HuH-7 (cell line): ENCODE measurements around the gene B3GALT4.

Experiments used
- DNase-seq: peaks from one replicate; pipeline ENCODE4 v3.0.0; 2011; ENCODE audit warnings: low spot score

B3GALT4 gene

DNA sequence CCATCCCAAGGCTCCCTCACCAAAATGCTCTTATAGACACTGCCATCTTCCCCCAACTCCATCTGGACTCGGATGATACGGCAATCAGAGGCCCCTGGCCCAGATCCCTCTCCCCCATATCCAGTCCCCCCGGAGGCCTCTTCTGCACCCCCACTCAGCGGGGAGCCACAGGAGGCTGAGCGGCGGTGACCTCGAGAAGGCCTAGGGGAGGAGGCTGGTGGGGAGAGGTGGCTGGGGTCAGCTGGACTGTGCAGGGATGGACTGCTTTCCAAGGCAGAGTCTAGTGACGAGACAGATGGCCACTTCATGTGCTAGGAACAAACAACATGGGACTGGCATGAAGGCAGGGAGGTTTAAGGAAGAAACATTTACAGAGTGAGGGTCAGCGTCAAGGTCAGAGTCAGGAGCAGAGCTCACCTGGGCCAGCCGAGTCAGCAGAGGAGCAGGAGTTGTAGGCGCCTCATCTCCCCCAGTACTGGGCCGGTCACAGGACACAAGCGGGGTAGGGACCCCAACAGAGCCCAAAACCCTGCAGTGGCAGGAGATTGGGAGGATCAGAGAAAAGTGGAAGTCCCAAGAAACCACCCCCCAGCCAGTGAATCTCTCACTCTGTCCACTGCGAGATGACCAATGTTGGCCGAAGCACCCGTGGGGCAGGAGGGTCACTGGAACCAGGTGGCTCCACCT lies 16.2 kb downstream of the B3GALT4 start:
- DNase-seq, result no peak

DNA sequence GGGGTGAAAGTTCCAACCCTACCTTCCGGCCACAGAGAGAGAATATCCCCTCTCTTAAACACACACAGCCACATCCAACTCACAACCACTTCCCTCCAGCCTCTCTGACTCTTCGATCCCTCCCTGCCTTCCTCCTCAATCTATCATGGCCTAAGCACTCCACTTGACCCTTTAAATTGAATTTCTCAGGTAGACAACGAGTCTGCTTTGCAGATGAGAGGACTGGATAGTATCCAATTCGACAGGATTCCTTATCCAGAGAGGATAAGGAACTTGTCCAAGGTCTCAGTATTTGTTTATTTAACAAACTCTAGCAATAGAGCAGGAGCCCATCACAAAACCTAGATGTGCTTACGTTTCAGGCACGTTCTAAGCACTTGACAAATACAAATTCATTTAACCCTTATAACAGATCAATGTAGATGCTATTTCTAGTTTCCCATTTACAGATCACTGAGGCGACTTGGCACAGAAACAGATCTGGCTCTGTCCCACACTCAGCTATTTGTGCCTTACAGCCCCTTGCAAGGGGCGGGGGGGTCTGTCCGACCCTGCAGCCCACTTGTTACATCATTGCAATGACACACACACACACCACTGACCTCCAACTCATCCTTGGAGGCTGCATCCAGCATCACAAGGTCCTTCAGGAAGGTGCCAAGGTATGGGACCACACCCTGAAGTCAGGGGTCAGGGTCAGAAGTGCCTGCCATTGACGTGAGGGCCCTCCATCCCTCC lies 17.3 kb downstream of the B3GALT4 start:
- DNase-seq, result no peak

DNA sequence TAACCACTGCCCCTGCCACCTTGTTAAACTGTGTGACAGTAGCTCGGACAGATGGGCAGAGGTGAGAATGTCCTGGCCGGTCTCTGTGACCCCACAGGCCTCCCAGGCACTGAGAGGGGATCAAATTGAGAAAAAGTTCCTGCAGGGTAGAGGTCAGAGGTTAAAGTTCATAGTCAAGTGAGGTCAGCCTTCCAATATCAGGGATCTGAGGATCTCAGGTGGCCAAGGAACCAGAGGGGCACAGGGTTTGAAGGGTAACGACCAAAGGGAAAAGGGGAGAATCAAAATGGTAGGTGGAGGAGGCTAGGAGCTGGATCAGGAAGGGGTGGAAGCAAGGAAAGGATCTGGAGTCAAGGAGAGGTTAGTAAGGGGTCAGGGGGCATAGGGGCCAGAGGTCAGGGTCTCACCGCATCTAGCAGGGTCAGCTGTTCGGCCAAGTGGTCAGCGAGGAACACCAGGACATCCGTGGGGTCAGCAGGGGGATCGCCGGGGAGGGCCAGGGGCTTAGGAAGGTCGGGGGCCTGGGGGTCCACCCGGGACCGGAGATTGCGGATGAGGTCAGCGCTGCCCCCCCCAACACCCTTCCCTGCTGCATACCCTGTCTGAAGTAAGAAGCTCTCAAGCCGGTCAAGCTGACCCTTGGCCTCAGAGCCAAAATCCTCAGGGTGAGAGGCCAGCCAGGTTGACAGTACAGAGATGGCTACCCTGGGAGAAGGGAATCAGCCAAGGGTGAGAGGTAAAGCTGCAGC lies 18.9 kb downstream of the B3GALT4 start:
- DNase-seq, result no peak

DNA sequence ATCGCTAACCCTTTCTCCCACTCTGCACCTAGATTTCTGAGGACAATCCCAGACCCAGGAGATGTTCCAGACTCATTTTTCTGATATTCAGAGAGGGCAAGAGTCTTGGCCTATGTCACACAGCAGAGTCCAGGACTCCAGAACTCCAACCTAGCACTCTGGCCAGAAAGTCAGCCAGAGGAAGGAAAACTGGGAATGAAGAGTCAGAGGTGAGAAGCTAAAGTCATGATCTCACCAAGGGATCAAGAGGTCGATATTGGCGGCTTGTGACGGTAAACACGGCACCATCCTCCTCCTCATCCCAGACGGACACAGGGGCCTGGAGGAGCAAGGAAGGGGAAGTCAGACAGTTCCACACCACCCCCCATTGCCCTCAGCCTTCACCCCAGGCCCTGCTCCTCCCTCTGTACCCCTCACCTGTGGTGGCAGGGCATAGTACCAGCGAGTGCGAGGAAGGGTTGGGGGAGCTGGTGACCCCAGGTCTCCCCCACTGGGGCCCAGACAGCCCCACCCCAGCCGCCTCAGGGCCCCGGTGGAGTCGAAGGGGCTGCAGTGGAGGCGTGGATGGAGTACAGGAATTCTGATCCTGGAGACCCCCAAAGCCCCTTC lies 20.0 kb downstream of the B3GALT4 start:
- DNase-seq, result no peak

DNA sequence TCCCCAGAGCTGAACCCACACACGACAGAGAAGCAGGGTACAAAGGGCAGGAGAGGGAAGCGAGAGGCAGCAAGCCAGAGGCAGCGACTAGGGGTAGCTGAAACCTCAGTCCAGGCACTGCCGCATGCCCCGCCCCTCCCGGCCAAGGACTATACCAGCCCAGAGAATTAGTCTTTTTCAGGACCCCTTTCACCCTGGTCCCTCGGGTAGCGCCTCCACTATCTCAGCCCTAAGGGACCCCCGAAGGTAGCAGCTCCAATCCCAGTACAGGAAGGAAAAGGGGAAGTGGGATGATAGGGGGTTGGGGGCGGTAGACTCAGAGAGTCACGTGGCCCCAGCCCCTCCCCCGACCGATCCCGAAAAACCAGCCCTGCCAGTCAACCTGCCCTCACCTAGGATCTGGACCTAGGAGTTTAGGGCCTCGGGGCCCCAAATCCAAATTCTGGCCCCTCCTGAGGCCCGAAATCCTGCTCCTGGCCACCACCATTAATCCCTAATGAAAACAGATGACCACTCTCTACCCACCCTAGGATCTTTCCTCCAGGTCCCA lies 20.6 kb downstream of the B3GALT4 start:
- DNase-seq, result peak; percentile 47

DNA sequence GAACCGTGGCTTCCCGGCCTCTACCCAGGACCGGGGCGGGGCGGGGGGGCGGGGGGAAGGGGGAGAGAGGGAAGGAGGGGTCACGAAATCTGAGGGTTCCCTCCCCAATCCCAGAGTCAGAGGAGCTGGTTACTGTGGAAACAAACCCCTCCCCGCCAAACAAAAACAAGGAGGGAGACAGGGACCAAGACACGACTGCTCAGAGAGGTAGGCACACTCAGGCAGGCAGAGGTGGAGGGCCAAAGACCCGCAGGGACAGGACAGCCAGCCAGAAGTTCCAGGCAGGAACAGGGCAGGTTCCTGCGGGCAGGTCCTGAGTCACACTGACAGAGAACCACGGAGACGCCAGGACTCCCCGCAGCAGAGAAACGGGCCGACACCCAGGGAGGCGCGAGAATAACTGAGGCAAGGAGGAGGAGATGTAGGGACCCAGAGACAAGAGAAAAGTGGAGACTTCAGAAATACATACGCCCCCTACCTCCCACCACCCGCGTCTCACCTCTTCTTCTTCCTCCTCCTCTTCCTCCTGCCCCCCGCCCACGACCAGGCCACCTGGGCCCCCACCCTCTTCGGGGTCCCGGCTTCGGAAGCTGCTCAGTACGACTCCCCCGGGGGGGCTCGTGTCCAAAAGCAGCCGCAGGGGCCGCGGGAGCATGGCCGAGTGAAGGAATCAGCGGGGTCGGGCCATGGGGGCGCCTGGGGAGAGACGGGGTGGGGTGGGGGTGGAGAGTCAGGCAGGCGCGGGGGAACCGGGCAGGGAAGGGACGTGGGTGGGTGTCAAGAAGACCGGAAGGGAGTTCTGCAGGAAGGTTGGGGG lies 21.2 kb downstream of the B3GALT4 start:
- peak; percentile 51 for DNase-seq

DNA sequence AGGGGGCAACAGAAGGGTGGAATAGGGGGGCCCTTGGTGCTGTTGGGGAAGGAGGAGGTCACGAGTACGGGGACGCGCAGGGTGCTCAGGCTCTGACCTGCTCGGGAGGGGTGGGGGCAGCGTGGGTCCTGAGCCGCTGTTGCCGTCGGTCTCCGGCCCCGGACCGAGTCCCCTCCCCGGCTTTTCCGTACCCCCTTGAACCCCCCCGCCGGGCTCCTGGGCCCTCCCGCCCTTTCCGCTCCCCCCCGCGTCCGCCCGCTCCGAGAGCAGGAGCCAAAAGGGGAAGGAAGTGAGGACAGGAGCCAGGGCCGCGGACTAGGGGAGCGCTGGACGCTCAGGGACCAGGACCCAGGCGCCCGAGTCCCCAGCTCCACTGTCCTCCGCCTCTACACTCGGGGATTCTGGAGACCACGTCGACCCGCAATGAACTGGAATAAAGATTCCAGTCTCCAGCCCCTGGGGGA lies 21.9 kb downstream of the B3GALT4 start, which contains the start of gene RGL2:
TSS of gene RGL2 (minus strand) at position 170 of the 464 bp plus-strand sequence. CDS start 332 bp downstream, outside the sequence.
- DNase-seq, result peak; percentile 14

DNA sequence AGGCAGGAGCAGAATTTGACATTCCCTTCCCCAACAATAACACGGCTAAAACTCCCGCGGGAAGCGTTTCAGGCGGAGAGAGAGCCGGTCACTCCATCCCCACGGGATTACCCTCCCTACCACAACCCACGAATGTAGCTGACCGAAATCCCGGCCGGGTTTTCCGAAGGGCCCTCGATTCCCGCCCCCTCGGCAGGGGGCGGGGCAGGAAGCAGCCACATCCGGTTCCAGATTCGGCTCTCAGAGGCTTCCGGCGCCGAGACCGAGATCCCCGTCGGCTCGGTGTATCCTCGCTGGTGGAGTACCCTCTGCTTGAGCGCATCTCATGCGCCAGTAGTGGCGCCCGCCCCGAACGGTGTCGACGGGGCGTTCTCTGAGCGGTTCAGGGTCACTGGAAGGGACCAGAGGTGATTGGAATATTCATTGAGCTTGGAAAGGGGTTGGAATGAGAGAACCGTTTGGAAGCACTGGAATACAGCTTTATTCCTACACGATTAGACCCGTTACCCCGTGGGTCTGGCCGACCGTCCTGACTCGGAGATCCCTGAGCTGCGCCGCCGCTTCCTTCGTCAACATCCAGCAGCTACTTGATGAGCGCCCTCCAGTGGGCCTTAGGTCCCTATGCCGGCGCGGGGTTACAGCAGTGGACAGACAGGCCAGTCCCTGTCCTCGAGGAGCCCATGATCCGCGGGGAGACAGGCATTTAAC lies 22.5 kb downstream of the B3GALT4 start:
- peak; percentile 78 for DNase-seq

DNA sequence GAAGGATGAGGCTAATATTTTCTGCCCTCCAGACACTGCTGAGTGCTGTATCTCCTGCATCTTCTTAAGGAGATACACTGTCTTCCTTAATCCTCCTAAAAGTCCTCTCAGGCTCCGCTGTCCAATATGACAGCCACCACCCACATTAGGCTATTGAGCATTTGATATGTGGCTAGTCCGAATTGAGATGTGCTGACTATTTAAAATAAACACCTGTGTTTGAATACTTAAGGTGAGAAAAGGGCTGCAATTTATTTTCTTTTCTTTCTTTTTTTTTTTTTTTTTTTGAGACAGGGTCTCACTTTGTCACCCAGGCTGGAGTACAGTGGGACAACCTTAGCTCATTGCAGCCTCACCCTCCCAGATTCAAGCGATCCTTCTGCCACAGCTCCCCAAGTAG lies 25.0 kb downstream of the B3GALT4 start:
- DNase-seq, result no peak

DNA sequence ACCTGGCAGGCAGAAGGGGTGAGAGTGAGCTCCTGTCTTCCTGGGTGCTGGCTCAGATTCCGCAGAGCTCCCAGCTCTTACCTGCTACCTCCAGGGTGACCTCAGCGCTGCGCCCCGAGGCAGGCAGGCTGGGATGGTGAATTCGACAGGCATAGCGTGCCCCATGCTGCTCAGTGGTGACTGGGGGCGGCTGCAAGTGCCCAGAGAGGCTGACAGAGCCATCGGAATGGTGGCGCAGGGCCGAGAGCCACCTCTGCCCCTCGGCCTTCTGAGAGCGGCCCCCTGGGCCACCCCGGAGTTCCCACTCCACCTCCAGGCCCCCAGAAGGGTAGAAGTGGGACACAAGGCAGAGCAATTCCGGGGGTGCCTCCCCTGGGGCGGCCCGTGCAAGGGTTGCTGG lies 27.3 kb downstream of the B3GALT4 start:
- no peak for DNase-seq

DNA sequence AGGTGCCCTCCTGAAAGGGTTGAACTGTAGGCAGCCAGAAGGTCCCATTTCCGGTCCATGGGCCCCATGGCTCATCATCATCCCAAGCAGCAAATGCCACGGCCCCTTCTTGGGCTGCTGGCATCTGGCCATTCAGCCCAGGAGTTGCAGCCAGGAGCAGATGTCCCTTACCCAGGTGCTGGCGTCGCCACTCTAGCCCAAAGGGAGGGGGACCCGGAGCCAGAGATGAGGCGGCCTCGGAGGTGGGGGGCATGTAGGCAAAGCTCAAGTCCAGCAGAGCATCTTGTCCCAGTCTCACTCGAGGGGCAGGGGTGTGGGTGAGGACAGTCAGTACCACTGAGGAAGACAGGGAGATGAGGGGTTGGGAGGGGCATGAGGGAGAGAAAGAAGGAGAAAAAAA lies 28.1 kb downstream of the B3GALT4 start:
- DNase-seq, result no peak

DNA sequence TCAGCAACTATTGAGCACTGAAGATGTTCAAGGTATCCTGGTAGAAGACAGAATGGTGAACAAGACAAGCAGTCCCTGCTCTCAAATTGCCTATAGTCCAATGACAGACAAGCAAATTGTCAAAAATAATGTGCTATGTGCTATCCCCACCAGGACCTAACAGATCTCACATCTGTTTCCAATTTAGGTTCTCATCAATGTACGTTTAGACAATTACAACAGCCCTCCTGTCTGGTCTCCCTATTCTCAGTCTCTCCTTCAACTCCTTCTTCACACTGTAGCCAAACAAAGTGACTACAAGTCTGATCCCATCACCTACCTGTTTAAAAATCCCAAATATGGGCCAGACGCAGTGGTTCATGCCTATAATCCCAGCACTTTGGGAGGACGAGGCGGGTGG lies 29.4 kb downstream of the B3GALT4 start:
- no peak for DNase-seq

DNA sequence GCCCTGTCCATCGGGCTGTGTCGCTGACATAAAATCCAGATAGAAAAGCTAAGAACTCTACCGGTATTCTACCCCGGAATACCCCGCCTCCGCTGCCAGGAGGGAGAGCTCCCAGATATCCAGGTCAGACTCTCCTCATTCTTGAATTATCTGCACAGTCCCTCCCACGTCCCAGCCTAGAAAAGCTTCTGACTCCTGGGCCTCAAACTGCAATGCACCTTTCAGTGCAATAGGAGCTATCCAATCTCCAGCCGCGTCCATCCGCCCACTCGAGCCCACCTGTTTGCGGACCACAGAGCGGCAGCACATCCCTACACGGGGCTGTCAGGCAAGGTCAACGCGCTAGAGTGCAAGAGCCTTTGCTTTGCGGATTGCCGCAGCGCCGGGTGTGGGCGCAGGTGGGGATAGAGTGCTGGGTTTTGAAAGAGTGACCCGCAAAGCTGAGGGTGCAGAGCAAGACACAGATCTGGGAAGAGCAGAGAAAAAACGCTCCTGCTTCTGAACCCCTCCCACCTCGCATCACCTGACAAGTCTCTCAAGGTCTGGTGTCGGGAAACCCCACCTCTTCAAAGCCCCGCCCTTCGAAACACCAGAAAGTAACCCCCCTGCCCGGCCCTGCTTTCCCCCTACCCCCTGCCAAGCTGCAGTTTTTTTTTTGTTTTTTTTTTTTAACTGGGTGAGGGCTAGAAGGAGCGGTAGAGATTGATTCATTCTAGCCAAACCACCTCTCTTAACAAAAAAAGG lies 35.6 kb downstream of the B3GALT4 start:
- peak; percentile 78 for DNase-seq

DNA sequence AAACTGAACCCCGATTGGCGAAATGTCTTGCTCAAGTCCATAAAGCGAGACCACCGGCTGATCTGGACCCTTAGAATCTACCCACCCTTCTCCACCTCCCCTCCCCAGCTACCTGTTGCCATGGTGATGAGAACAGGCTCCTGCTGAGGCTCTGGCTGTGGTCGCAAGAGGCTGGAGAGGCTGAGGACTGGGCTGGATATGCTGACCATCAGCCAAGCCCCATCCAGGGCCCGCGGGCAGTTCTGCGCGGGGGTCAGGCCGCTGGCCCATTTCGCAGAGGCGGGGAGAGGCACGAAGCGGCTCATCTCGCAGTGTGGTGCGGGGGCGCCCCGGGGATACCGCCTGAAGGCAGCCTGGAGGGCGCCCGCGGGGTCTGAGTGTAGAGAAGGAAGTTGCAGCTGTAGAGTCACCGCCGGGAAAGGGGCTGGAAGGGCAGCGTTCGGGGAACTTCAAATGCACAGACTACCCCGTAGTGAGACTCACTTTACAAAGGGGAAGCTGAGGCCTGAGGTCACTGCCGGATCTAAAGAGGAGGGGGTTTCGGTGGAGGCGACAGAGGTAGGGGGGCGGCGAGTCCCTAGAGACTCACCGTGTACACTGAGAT lies 36.3 kb downstream of the B3GALT4 start:
- peak; percentile 30 for DNase-seq

DNA sequence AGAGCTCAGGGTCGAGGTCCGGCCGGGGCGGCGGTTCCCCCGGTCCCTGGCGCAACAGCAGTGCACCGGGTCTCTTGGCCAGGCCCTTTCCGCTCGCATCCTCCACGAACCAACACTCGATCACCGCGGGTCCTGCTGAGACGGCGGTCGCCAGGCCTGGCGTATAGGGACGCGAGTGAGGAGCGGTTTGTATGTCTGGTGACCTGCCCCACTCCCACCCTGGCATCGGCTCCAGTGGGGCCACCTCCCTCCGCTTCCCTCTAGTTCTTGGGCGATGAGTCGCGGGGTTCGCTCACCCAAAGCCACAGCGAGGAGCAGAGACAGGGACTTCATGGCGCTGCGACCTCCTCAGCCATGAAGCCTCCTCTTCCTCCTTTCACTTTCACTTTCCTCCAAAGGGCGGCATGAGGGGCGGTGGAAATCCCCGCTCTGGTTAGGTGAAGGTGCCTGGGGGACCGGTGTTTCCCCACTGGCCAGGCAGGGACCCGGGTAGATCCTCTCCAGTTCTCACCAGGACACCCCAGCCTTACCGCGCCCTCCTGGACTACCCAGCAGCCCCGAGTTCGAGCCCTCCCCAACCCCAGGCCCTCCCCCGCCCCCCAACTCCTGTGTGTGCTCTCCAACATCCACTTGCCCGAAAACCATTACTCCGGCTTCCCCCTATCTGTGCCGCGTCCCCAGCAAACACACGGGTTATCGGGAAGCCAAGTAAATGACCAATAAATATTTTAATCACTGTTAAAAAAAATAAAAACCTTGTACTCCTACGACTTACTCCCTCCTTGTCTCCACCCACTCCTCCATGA lies 37.0 kb downstream of the B3GALT4 start, which contains the start of gene TAPBP:
TSS of gene TAPBP (minus strand) at position 370 of the 806 bp plus-strand sequence. CDS start at position 333, 37 bp downstream.
- DNase-seq, result peak; percentile 53

DNA sequence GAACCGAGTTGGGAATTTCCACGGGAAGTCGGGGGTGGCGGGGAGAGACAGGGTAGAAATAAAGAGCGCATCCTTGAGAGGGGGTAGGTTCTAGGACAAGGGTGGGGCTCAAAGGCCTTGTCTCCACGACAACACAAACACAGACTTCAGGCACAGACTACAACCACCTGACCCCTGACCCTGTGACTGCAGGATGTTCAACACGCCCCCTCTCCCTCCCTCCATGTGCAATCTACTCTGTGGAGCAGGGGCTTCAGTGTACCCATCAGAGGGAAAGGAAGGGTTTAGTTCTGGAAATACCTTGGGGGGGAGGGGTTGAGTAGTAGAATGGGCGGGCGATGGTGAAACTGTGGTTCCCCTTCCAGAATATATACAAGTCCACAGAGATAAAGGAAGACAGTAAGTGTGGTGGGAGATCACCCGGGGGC lies 37.6 kb downstream of the B3GALT4 start:
- DNase-seq, result peak; percentile 61

DNA sequence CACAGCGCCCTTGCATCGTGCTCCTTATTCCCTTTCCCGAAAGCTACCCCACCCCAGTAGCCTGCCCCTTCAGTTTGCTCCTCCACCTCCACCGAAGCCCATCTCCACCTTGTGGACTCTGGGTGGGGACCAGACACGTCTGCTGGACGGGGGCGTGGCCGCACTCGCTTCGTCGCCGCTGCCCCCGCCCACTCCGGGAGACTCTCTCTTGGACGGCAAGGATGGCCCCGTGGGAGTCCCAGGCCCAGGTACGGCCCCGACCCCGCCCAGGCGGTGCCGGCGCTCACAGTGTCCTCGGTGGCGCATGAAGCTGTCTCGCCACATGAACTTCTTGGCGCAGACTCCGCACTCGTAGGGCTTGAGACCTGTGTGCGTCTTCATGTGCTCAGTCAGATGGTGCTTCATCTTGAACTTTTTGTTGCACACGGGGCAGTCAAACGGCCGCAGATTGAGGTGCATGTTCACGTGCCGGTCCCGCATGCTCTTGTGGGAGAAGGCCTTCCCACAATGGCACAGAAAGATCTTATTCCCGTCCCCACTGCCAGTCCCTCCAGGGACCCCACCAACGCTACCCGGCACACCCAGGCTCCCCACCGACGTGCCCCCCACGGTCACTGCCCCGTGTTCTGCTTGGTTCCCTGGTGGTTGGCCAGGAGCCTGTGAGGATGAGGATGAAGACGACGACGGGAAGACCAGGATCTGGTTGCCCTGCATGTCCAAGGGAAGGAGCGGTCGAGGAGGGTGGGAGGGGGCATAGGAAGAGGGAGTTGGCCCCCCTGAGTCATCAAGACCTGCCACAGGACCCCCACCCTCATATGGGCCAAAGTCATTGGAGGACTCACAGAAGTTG lies 38.2 kb downstream of the B3GALT4 start:
- DNase-seq, result no peak
